ENCODE measurements around the gene ABHD2.
A peak's percentile ranks its signal among the peaks of the same experiment; 100 is the strongest.

ABHD2 gene

GRCh38 chr15:89057506-89058133 is 30.6 kb upstream of the ABHD2 start:
- no peaks in the 10 kb centered on the region for H3K4me1 ChIP-seq (ENCODE audit: control insufficient read depth, insufficient read depth, low read length)
- no peaks in the 10 kb centered on the region for H3K9me3 ChIP-seq (ENCODE audit: control insufficient read depth, insufficient read depth, low read depth, low read length)
- ChIA-PET CTCF (interaction anchor here (0.5 to 16.5 kb wide), 85 partner anchors 9 to 666 kb away, joined by 3 to 480 read pairs (median 5); partner anchors contain the start of genes ABHD2 and HAPLN3), POLR2A (interaction anchor here (0.9 to 1.0 kb wide), 2 partner anchors 30 to 114 kb away, joined by 3 to 4 read pairs; partner anchors contain the start of gene ABHD2)
- H3K4me3 ChIP-seq (ENCODE audit: low read depth, low read length) = no peak overlapping the region
- no peak overlapping the region for H3K27ac ChIP-seq (ENCODE audit: extremely low read depth, low read depth, low read length)
- no peaks in the 10 kb centered on the region for H3K36me3 ChIP-seq (ENCODE audit: control insufficient read depth in 2 of 2, insufficient read depth in 1 of 2, low read length in 2 of 2)
- no peak for TF ChIP-seq REST (tag by site-specific recombination; IDR thresholded peaks at IDR 0.05)
- 0 out of 2 replicates have a peak, but pooled peaks have one; percentile 21 for TF ChIP-seq ZBTB8A (tag by site-specific recombination; IDR thresholded peaks at IDR 0.05)
- TF ChIP-seq ZBTB10 (tag by site-specific recombination; IDR thresholded peaks at IDR 0.05) = 0 out of 2 replicates have a peak, but pooled peaks have one; percentile 49
- no peak for TF ChIP-seq ZNF521 (tag by site-specific recombination; IDR thresholded peaks at IDR 0.05)
- TF ChIP-seq IKZF3 (tag by site-specific recombination; IDR thresholded peaks at IDR 0.05) = 0 out of 2 replicates have a peak, but pooled peaks have one; percentile 40
- peak; percentile 34; the same call in 1 of the 2 replicates for TF ChIP-seq ZNF362 (tag by site-specific recombination; IDR thresholded peaks at IDR 0.05)
- TF ChIP-seq ZNF335 (tag by site-specific recombination; conservative IDR thresholded peaks at IDR 0.05) = peak; percentile 29; the same call in 1 of the 2 replicates
- peak; percentile 36; the same call in 1 of the 2 replicates for TF ChIP-seq ZNF391 (tag by site-specific recombination; IDR thresholded peaks at IDR 0.05; ENCODE audit: borderline replicate concordance, low read depth)
- no peak for TF ChIP-seq ZBTB17 (tag by site-specific recombination; IDR thresholded peaks at IDR 0.05)
- TF ChIP-seq SP7 (tag by site-specific recombination; IDR thresholded peaks at IDR 0.05) = 0 out of 2 replicates have a peak, but pooled peaks have one; percentile 19
- no peak for TF ChIP-seq ZNF341 (tag by site-specific recombination; IDR thresholded peaks at IDR 0.05; ENCODE audit: low read depth)
- no peak for TF ChIP-seq ZNF174 (tag by site-specific recombination; IDR thresholded peaks at IDR 0.05)
- no peak for TF ChIP-seq ZNF366 (tag by site-specific recombination; conservative IDR thresholded peaks at IDR 0.05)
- TF ChIP-seq ZNF654 (tag by site-specific recombination; IDR thresholded peaks at IDR 0.05; ENCODE audit: low read depth) = peak; percentile 81
- TF ChIP-seq ZNF449 (tag by site-specific recombination; IDR thresholded peaks at IDR 0.05) = peak; percentile 84
- peak; percentile 57 for TF ChIP-seq GLIS2 (tag by site-specific recombination; IDR thresholded peaks at IDR 0.05)
- TF ChIP-seq ZNF280D (tag by site-specific recombination; IDR thresholded peaks at IDR 0.05) = no peak
- 0 out of 2 replicates have a peak, but pooled peaks have one; percentile 22 for TF ChIP-seq PATZ1 (tag by site-specific recombination; IDR thresholded peaks at IDR 0.05)
- no peak for TF ChIP-seq MEIS1 (CRISPR knock-in tag; IDR thresholded peaks at IDR 0.05; ENCODE audit: borderline replicate concordance)
- TF ChIP-seq CTCF (tag by site-specific recombination; IDR thresholded peaks at IDR 0.05) = peak; percentile 87; the same call in 1 of the 2 replicates

Data from HEK293 (cell line).